Breast epithelium (tissue), 3 donors: Measurements from ENCODE around the gene PHB1.

Experiments
- POLR2AphosphoS5 ChIP-seq, 3 donors: sonication (generic); formaldehyde crosslinking; IDR thresholded peaks; one replicate each; pipeline ENCODE4 v1.6.1; 2017; ENCODE audit warnings: antibody characterized with exemption in 3 of 3
- TF ChIP-seq, protein P1 (sequence below), 3 donors: fragments of 450-650 bp; IDR thresholded peaks; one replicate each; pipeline ENCODE4 v1.5.1; 2016 to 2017; ENCODE audit warnings: antibody characterized with exemption in 3 of 3, mild to moderate bottlenecking in 3 of 3, moderate library complexity in 3 of 3

DNA sequence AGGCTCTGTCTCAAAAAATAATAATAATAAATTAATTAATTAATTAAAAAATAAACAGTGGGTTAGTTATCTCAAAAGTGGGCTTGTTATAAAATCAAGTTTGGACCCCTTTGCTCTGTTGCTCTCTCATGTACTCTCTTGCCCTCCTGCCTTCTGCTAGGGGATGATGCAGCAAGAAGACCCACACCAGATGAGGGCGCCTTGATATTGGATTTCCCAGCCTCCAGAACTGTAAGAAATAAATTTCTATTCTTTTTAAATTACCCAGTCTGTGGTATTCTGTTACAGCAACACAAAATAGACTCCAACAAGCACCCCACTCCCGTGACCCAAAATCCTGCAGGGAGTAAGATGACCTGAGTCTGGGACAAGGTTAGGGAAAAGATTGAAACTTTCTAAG is 50.6 kb downstream of the PHB1 start:
- TF ChIP-seq, protein P1, sequence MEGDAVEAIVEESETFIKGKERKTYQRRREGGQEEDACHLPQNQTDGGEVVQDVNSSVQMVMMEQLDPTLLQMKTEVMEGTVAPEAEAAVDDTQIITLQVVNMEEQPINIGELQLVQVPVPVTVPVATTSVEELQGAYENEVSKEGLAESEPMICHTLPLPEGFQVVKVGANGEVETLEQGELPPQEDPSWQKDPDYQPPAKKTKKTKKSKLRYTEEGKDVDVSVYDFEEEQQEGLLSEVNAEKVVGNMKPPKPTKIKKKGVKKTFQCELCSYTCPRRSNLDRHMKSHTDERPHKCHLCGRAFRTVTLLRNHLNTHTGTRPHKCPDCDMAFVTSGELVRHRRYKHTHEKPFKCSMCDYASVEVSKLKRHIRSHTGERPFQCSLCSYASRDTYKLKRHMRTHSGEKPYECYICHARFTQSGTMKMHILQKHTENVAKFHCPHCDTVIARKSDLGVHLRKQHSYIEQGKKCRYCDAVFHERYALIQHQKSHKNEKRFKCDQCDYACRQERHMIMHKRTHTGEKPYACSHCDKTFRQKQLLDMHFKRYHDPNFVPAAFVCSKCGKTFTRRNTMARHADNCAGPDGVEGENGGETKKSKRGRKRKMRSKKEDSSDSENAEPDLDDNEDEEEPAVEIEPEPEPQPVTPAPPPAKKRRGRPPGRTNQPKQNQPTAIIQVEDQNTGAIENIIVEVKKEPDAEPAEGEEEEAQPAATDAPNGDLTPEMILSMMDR (IDR thresholded peaks at IDR 0.05) = no peak
- no peak for TF ChIP-seq POLR2AphosphoS5 (IDR thresholded peaks at IDR 0.05)
